Fibroblast of the aortic adventitia (primary cell): ENCODE data around the gene TRHDE. TPM values are rescaled to one million over a fixed set of nuclear protein-coding genes. Genes with fewer than 3 reads are reported as not detected.

Experiments
- DNase-seq: peaks from one replicate; pipeline ENCODE4 v3.0.0-alpha.2; 2010; ENCODE audit warnings: low read depth
- H3K4me3 ChIP-seq: 2 replicates; pipeline ENCODE4 v1.5.1; 2011; ENCODE audit warnings: low read depth, mild to moderate bottlenecking, control low read depth, low read length, moderate library complexity
- total RNA-seq: library from RNA; depleted of rRNA; stranded (reverse); fragments of >200 nt; gene quantifications from 2 replicates; pipeline ENCODE4 v1.2.3, GENCODE V29; 2012; ENCODE audit warnings: low replicate concordance
- TF ChIP-seq, protein P1 (sequence below): IDR thresholded peaks from 2 replicates; pipeline ENCODE4 v1.5.1; 2011; ENCODE audit warnings: mild to moderate bottlenecking, low read length, control low read depth, inconsistent platforms; ENCODE audit not compliant: insufficient read depth

Gene TRHDE
- total RNA-seq, 1 donor = 10.0 TPM

DNA sequence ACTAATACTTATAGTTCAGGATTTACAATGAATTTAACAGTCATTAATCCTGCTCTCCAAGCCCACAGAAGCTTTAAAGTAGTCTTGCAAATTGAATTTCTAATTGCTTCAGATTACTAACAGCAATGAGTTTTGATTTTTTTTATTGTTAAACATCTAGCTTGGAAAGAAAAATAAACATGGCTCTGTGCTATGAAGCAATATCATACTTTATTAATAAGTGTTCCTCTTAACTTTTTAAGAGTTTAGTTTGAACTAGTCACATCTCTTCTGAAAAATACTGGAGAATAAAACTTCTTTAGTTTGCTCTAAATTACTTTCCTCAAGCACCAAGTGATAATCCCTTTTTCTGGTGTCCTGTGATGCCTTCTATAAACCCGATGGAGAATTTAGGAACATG is 250.2 kb downstream of the TRHDE start:
- TF ChIP-seq, protein P1, sequence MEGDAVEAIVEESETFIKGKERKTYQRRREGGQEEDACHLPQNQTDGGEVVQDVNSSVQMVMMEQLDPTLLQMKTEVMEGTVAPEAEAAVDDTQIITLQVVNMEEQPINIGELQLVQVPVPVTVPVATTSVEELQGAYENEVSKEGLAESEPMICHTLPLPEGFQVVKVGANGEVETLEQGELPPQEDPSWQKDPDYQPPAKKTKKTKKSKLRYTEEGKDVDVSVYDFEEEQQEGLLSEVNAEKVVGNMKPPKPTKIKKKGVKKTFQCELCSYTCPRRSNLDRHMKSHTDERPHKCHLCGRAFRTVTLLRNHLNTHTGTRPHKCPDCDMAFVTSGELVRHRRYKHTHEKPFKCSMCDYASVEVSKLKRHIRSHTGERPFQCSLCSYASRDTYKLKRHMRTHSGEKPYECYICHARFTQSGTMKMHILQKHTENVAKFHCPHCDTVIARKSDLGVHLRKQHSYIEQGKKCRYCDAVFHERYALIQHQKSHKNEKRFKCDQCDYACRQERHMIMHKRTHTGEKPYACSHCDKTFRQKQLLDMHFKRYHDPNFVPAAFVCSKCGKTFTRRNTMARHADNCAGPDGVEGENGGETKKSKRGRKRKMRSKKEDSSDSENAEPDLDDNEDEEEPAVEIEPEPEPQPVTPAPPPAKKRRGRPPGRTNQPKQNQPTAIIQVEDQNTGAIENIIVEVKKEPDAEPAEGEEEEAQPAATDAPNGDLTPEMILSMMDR = no peak
- DNase-seq = no peak
- no peak overlapping the region for H3K4me3 ChIP-seq

DNA sequence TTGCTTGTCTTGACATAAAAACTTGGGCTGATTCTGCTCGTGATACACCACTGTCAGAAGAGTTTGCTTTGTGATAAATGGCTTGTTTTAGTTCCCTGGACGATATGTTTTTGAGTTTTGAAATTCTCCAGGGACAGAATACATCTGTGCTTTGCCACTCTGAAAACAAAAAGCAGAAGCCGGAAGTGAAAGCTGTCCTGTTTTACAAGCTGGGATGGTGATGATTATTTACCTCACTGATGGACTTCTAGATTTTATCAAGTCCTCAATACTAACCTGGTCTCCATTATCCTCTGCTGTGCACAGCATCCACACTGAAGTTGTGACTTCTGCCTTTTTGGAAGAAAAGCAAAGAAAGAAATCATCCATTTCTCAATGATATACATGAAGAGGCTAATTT is 251.6 kb downstream of the TRHDE start:
- TF ChIP-seq, protein P1 = no peak
- no peak overlapping the region for H3K4me3 ChIP-seq
- no peak for DNase-seq

DNA sequence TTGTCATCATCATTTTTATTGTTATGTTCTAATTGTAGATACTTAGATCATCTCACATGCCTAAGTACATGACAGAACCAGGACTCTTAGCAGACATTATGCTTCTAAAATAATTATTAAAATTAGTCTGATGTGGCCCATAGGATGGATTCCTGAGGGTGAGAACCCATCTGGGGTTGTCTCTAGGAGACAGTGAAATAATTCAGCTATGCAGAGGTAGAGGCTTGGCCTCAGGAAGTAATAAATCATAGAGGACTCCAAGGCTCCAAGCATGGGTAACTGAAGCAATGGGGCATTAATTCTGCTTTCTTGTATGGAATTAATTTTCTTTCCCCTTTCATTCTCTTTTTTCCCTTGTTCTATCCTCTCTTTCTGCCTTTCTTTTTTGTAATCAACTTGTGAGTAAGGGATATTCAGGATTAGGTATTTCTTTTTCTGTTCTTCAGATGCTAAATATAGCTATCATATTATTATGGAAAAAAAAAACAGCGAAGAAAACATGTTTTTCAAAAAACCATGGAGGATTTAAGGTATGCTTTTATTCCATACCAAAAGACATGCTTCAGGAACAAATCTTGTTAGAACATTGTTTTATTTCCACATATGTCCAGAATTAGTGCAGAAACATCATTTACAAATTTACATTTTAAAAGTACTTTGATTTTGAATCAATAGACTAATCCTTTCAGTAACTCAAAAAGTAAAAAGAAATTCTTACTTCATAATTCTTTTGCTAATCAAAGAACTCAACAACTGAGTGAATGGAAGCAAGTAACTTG is 263.2 kb downstream of the TRHDE start:
- no peak overlapping the region for H3K4me3 ChIP-seq
- no peak for DNase-seq
- TF ChIP-seq, protein P1 = no peak

DNA sequence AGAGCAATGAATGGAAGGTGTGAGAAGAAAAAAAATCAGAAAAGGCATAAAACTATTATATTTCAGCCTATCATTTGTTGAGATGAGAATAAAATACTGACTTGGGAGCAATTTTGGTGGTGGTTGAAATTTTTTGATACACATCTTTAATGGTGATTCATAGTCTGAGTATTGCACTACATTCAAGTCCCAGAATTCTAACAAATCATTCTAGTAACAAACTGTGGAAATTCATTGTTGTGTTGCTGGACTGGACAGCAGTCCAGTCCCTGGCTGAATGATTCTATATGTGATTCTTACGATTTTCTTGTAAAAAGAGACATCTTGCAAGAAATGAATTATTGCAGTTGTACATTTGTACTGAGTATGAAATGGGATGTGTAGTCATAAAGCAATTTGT is 268.6 kb downstream of the TRHDE start:
- no peak for DNase-seq
- TF ChIP-seq, protein P1 = no peak
- no peak overlapping the region for H3K4me3 ChIP-seq

DNA sequence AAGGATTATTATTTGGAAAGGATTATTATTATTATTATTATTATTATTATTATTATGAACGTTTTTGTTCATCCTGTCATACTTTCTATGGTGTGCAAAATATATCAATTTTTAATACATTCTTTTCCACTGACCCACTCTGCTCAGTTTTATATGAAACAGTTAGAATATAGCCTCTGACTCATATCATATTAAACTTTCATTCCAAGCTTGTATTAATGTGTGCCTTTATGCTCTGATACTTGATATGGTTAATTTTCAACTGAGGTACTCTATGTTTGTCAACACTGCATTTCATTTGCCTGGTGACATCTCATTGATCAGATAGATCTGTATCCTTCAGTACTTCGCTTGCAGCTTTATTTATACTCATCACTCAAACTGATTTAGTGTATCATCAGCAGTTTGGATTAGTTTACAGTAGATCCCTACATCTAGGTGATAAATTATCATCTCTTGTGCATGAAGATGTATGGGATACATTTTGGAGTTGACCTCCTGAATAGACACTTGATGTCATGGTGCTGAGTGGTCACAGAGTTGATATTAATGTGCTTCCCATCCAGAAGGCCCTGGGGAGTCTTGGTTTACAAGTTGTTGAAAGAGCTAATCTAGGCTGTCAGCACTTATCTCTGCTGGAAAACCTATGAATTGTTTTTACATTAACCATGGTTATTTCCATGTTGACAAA is 271.8 kb downstream of the TRHDE start:
- no peak overlapping the region for H3K4me3 ChIP-seq
- no peak for DNase-seq
- TF ChIP-seq, protein P1 = no peak

DNA sequence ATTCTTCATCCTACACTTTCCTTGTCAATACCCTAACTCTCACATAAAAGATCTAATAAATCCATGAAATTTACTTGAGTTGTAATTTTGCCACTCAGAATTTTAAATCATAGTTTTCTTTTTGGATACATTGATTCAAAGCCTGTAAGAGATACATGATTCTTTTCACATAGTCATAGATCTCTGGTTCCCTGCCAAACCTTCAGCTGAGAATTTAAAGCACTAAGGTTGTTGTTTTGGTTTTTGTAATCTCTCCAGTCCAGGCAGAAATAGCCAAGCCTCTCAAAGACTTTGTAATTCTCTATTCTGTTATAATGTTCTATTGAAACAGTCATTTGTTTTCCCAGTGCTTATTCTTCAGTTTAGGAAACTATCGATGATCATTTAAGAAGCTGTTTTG is 273.9 kb downstream of the TRHDE start:
- TF ChIP-seq, protein P1 = no peak
- DNase-seq = no peak
- no peak overlapping the region for H3K4me3 ChIP-seq
